ENCODE results near the gene CEP55. TPM values are rescaled to one million over a fixed set of nuclear protein-coding genes. Genes with fewer than 3 reads are reported as not detected.

CEP55 gene
- polyA plus RNA-seq, 1 donor (not counting 4 experiments of a cell fraction or from before 2014, with no cell fraction given): 25.4 TPM

DNA sequence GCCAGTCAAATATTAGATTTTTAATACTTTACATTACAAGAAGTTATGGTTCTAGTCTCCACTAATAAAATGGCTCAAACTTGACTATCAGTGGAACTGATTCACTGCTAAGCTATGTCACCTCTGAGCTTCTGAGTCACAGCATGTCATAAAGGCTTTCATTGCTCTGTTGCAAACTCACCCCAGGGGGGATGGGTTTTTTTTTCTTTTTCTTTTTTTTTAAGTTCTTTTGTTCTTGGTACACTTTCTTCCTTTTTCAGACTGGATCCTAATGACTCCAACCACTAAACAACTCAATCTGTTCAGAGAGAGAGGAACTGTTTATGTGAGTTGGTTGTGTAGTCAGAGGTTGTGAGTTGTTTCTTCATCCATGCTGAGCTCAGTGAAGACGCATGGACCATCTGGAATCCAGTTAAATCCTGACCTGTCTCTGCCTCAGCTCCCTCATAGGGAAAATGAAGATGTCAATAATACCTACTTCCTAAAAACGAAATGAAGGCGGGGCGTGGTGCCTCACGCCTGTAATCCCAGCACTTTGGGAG lies 25.2 kb upstream of the CEP55 start:
- Histone ChIP-seq H4K20me1 (ENCODE audit: control insufficient read depth, extremely low read depth, insufficient read depth, low read length) (no peaks in the 10 kb centered on the region), H3K4me3 (ENCODE audit: control insufficient read depth in 2 of 3, extremely low read depth in 1 of 3, insufficient read depth in 2 of 3, low read depth in 1 of 3, low read length in 3 of 3) (no peak overlapping the region), H3K27ac (ENCODE audit: control insufficient read depth, insufficient read depth, low read length) (peak overlapping the region; percentile 89), H3K9me3 (ENCODE audit: control insufficient read depth, low read depth, low read length) (no peaks in the 10 kb centered on the region), H3K9ac (ENCODE audit: control insufficient read depth, extremely low read depth, insufficient read depth, low read length) (peak overlapping the region; percentile 63), H3K79me2 (ENCODE audit: control insufficient read depth, insufficient read depth, low read length) (peaks cover 64% of the 10 kb centered on the region), H3K4me1 (ENCODE audit: control insufficient read depth, extremely low read depth, insufficient read depth, low read length) (peaks cover 90% of the 10 kb centered on the region), H3K9me1 (ENCODE audit: control insufficient read depth, extremely low read depth, insufficient read depth, low read length) (peaks cover 9% of the 10 kb centered on the region), H3K27me3 (ENCODE audit: control insufficient read depth, extremely low read depth, insufficient read depth, low read length) (no peaks in the 10 kb centered on the region), H2AFZ (ENCODE audit: control insufficient read depth, low read length) (no peak overlapping the region), H3K4me2 (ENCODE audit: control insufficient read depth, extremely low read depth, insufficient read depth, low read depth, low read length) (peak overlapping the region; percentile 24), H3K36me3 (ENCODE audit: control insufficient read depth in 2 of 2, extremely low read depth in 1 of 2, insufficient read depth in 2 of 2, low read length in 2 of 2) (peaks cover 16 to 29% of the 10 kb centered on the region in 2 experiments)
- DNase-seq (ENCODE audit: low read depth, low spot score): no peak
- dilution Hi-C loops (cut with MboI; ENCODE audit: extremely low pct_ligation_motif_present, low sequenced_read_pairs): no loop called here
- TF ChIP-seq EZH2 (IDR thresholded peaks at IDR 0.05; ENCODE audit: low read length): no peak
- TF ChIP-seq, protein P1, sequence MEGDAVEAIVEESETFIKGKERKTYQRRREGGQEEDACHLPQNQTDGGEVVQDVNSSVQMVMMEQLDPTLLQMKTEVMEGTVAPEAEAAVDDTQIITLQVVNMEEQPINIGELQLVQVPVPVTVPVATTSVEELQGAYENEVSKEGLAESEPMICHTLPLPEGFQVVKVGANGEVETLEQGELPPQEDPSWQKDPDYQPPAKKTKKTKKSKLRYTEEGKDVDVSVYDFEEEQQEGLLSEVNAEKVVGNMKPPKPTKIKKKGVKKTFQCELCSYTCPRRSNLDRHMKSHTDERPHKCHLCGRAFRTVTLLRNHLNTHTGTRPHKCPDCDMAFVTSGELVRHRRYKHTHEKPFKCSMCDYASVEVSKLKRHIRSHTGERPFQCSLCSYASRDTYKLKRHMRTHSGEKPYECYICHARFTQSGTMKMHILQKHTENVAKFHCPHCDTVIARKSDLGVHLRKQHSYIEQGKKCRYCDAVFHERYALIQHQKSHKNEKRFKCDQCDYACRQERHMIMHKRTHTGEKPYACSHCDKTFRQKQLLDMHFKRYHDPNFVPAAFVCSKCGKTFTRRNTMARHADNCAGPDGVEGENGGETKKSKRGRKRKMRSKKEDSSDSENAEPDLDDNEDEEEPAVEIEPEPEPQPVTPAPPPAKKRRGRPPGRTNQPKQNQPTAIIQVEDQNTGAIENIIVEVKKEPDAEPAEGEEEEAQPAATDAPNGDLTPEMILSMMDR (optimal IDR thresholded peaks at IDR 0.05 in 1 of 3, IDR thresholded peaks at IDR 0.05 in 1 of 3, conservative IDR thresholded peaks at IDR 0.05 in 1 of 3; ENCODE audit: extremely low read depth in 1 of 3, insufficient read depth in 2 of 3, low read length in 3 of 3): no peak
- FAIRE-seq: peak; percentile 78

DNA sequence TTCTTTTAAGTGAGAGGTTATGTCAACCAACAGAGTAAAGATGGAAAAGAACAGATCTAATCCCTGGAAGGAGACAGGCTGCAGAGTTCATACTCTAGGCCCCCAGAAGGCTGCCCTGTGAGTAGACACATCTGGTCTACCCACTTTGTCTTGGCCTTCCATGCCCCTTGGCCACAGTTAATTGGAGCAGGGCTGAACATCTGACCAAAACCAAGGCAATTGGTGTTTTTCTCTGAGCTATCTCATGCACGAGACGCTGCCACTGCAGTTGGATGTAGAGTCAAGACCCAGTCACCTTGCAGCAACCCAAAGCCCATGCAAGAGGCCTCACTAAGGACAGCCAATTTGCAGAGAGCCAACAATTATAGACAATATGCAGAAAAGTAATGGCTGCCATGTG lies 23.3 kb upstream of the CEP55 start:
- peaks cover 90% of the 10 kb centered on the region for H3K4me1 ChIP-seq (ENCODE audit: control insufficient read depth, extremely low read depth, insufficient read depth, low read length)
- dilution Hi-C loops (cut with MboI; ENCODE audit: extremely low pct_ligation_motif_present, low sequenced_read_pairs): no loop called here
- peak overlapping the region; percentile 96 for H3K27ac ChIP-seq (ENCODE audit: control insufficient read depth, insufficient read depth, low read length)
- DNase-seq (ENCODE audit: low read depth, low spot score): no peak
- H3K36me3 ChIP-seq (ENCODE audit: control insufficient read depth in 2 of 2, extremely low read depth in 1 of 2, insufficient read depth in 2 of 2, low read length in 2 of 2): peaks cover 14 to 36% of the 10 kb centered on the region in 2 experiments
- no peaks in the 10 kb centered on the region for H3K27me3 ChIP-seq (ENCODE audit: control insufficient read depth, extremely low read depth, insufficient read depth, low read length)
- TF ChIP-seq EZH2 (IDR thresholded peaks at IDR 0.05; ENCODE audit: low read length): no peak
- TF ChIP-seq, protein P1 (optimal IDR thresholded peaks at IDR 0.05 in 1 of 3, IDR thresholded peaks at IDR 0.05 in 1 of 3, conservative IDR thresholded peaks at IDR 0.05 in 1 of 3; ENCODE audit: extremely low read depth in 1 of 3, insufficient read depth in 2 of 3, low read length in 3 of 3): no peak
- FAIRE-seq: no peak
- H3K9me3 ChIP-seq (ENCODE audit: control insufficient read depth, low read depth, low read length): no peaks in the 10 kb centered on the region
- H2AFZ ChIP-seq (ENCODE audit: control insufficient read depth, low read length): no peak overlapping the region
- no peak overlapping the region for H3K4me3 ChIP-seq (ENCODE audit: control insufficient read depth in 2 of 3, extremely low read depth in 1 of 3, insufficient read depth in 2 of 3, low read depth in 1 of 3, low read length in 3 of 3)
- H4K20me1 ChIP-seq (ENCODE audit: control insufficient read depth, extremely low read depth, insufficient read depth, low read length): no peaks in the 10 kb centered on the region
- H3K4me2 ChIP-seq (ENCODE audit: control insufficient read depth, extremely low read depth, insufficient read depth, low read depth, low read length): no peak overlapping the region
- H3K9ac ChIP-seq (ENCODE audit: control insufficient read depth, extremely low read depth, insufficient read depth, low read length): no peak overlapping the region
- H3K9me1 ChIP-seq (ENCODE audit: control insufficient read depth, extremely low read depth, insufficient read depth, low read length): peaks cover 9% of the 10 kb centered on the region
- H3K79me2 ChIP-seq (ENCODE audit: control insufficient read depth, insufficient read depth, low read length): peaks cover 69% of the 10 kb centered on the region

Data from keratinocyte (primary cell).